Activated CD4-positive, CD25-positive, alpha-beta regulatory T cell treated with anti-CD3 and anti-CD28 coated beads, Interleukin-2, amount 50 U/mL, for 72 hours (primary cell): ENCODE results near the gene DDX49.

Experiments
- DNase-seq: peaks from one replicate; pipeline ENCODE4 v3.0.0; 2021

The DDX49 gene

GRCh38 chr19:18975869-18976268 lies 56.4 kb downstream of the DDX49 start:
- no peak for DNase-seq
